Natural killer cell (primary cell): ENCODE results near the gene RASA2. TPM values are rescaled to one million over a fixed set of nuclear protein-coding genes. Genes with fewer than 3 reads are reported as not detected.

Experiments
- ATAC-seq, 3 donors: fragments of 150-1000 bp in 2 of 3; fragments of 200-7000 bp in 1 of 3; cut with Tn5 transposase; 1 replicate in 1 of 3; 2 replicates in 2 of 3; pipeline ENCODE4 v1.10.0; 2021; ENCODE audit warnings: mild to moderate bottlenecking in 2 of 3, moderate library complexity in 2 of 3
- DNase-seq, 2 donors: peaks; one replicate each; pipeline versions ENCODE4 v3.0.0 to v3.0.0-alpha.2; 2013 to 2021; ENCODE audit warnings: mixed read lengths in 1 of 2
- H3K27ac ChIP-seq: one replicate; pipeline ENCODE4 v1.5.1; 2013; ENCODE audit warnings: mild to moderate bottlenecking, low read length
- H3K27me3 ChIP-seq: one replicate; pipeline ENCODE4 v1.6.1; 2013; ENCODE audit warnings: low read length; ENCODE audit not compliant: control insufficient read depth, insufficient read depth
- H3K36me3 ChIP-seq: one replicate; pipeline ENCODE4 v1.6.1; 2013; ENCODE audit warnings: low read length; ENCODE audit not compliant: control insufficient read depth, insufficient read depth
- H3K4me1 ChIP-seq: one replicate; pipeline ENCODE4 v1.6.1; 2013; ENCODE audit warnings: low read length; ENCODE audit not compliant: control insufficient read depth, insufficient read depth
- H3K4me3 ChIP-seq: one replicate; pipeline ENCODE4 v1.5.1; 2013; ENCODE audit warnings: low read length
- H3K9me3 ChIP-seq: one replicate; pipeline ENCODE4 v1.6.1; 2013; ENCODE audit warnings: low read length; ENCODE audit not compliant: control insufficient read depth, insufficient read depth
- H3K27ac Mint-ChIP-seq, 2 donors: one replicate each; pipeline ENCODE4 v1.8.0; 2022; ENCODE audit warnings: mild to moderate bottlenecking in 2 of 2, mixed read lengths in 2 of 2, moderate library complexity in 1 of 2
- H3K27me3 Mint-ChIP-seq, 2 donors: one replicate each; pipeline ENCODE4 v1.8.0; 2022; ENCODE audit warnings: low read depth in 2 of 2, mixed read lengths in 2 of 2
- H3K36me3 Mint-ChIP-seq: one replicate; pipeline ENCODE4 v1.8.0; 2022; ENCODE audit warnings: mixed read lengths
- H3K4me1 Mint-ChIP-seq, 2 donors: one replicate each; pipeline ENCODE4 v1.8.0; 2022; ENCODE audit warnings: mixed read lengths in 2 of 2
- H3K4me3 Mint-ChIP-seq: one replicate; pipeline ENCODE4 v1.8.0; 2022; ENCODE audit warnings: mild to moderate bottlenecking, moderate library complexity, mixed read lengths
- H3K9me3 Mint-ChIP-seq, 2 donors: one replicate each; pipeline ENCODE4 v1.8.0; 2022; ENCODE audit warnings: mixed read lengths in 2 of 2
- WGBS: methylation state at CpG from one replicate; pipeline ENCODE4 v1.1.7; 2013; ENCODE audit warnings: missing lambda C conversion rate; ENCODE audit not compliant: insufficient coverage; 5-methylcytosine and 5-hydroxymethylcytosine counted together
- intact Hi-C: fragments of 100-400 bp; cut with micrococcal nuclease; formaldehyde crosslinking; loops from one replicate; pipeline ENCODE4 v1.14.2; 2022
- total RNA-seq, 4 donors: library from RNA; stranded (reverse); fragments of 120-200 nt in 1 of 4; gene quantifications; one replicate each; pipeline versions ENCODE4 v1.2.3 to v1.2.4, GENCODE V29; 2013 to 2022
- TF ChIP-seq, protein P1 (sequence below): fragments of 200-600 bp; IDR thresholded peaks from one replicate; pipeline ENCODE4 v1.8.0; 2022; ENCODE audit warnings: antibody characterized with exemption

The RASA2 gene
- total RNA-seq, 3 donors from 2014 or later (not counting 1 experiment from before 2014, with no cell fraction given): 93.9 to 99.4 (median 97.0) TPM

DNA sequence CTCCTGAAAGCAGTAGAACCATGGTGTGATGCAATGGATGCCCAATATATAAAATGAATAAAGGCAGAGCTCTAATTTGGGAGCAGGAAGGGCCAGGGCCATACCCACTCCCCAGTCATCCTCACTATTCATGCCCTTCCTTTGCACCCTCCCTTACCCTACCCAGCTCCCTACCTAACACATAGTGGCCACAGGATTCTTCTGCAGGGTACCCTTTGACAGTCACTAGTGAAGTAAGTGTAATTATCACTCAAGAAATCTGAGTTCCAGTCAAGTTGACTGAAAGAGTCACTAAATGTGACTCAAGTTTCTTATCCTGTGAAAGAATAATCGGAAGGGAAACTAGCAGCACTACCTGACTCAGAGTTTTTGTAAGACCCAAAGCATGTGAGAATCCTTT lies 69.2 kb downstream of the RASA2 start:
- intact Hi-C loops: no loop called here
- ATAC-seq: no peak
- H3K4me1 Mint-ChIP-seq: peaks cover 21 to 25% of the 10 kb centered on the region in 2 donors

DNA sequence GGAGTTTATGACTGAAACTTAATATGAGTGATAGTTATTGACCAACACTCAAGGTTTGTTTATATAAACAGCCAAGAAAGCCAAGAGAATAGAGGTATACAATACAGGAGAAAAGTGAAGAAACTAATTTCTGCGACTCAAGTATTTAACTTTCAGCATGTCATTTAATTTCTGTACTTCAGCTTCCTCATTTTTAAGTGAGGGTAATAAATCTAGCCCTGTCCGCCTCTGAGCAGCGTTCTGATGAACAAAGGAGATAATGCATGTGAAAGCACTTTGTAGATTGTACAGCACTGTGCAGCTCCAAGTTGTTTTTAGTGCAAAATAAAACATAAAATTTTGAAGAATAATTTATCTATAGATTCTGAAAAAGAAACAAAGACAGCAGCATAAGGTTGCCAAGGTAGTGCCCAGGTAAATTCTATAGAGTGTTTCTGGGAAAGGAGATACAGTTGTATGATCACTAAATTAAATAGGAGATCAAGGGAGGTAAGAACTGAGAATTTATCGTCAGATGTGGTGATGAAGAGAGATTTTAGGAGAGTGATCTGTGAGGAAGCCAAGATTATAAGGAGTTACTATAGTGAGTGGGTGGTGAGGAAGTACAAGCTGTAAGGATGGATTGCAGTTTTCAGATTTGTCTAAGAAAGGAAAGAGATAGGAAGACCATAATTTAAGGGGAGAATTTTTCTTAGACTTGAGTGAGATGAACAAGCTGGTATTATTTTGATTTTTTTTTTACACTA lies 71.3 kb downstream of the RASA2 start:
- H3K4me1 Mint-ChIP-seq: peaks cover 4 to 6% of the 10 kb centered on the region in 2 donors
- no peaks in the 10 kb centered on the region for H3K27me3 ChIP-seq
- ATAC-seq (no peak), DNase-seq (peak in 1 of 2 donors; percentile 26)
- H3K4me3 Mint-ChIP-seq: no peak overlapping the region
- TF ChIP-seq, protein P1, sequence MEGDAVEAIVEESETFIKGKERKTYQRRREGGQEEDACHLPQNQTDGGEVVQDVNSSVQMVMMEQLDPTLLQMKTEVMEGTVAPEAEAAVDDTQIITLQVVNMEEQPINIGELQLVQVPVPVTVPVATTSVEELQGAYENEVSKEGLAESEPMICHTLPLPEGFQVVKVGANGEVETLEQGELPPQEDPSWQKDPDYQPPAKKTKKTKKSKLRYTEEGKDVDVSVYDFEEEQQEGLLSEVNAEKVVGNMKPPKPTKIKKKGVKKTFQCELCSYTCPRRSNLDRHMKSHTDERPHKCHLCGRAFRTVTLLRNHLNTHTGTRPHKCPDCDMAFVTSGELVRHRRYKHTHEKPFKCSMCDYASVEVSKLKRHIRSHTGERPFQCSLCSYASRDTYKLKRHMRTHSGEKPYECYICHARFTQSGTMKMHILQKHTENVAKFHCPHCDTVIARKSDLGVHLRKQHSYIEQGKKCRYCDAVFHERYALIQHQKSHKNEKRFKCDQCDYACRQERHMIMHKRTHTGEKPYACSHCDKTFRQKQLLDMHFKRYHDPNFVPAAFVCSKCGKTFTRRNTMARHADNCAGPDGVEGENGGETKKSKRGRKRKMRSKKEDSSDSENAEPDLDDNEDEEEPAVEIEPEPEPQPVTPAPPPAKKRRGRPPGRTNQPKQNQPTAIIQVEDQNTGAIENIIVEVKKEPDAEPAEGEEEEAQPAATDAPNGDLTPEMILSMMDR: no peak
- 34% methylated on average over 4 of the region's 4 CpGs for WGBS
- no peaks in the 10 kb centered on the region for H3K9me3 Mint-ChIP-seq
- H3K36me3 ChIP-seq: peaks cover 57% of the 10 kb centered on the region
- no peaks in the 10 kb centered on the region for H3K36me3 Mint-ChIP-seq
- no peak overlapping the region for H3K27ac ChIP-seq
- H3K9me3 ChIP-seq: no peaks in the 10 kb centered on the region
- peaks cover 3% of the 10 kb centered on the region for H3K4me1 ChIP-seq
- H3K27me3 Mint-ChIP-seq: no peaks in the 10 kb centered on the region
- H3K27ac Mint-ChIP-seq: no peak overlapping the region
- H3K4me3 ChIP-seq: no peak overlapping the region
- intact Hi-C loops: no loop called here

More for the DNA sequence above, 69.2 kb downstream of the RASA2 start:
- no peaks in the 10 kb centered on the region for H3K27me3 Mint-ChIP-seq
- WGBS: 87% methylated on average over 1 of the region's 1 CpG
- H3K36me3 ChIP-seq: peaks cover 54% of the 10 kb centered on the region
- TF ChIP-seq, protein P1: no peak
- peaks cover 6% of the 10 kb centered on the region for H3K4me1 ChIP-seq
- peaks cover 2% of the 10 kb centered on the region for H3K36me3 Mint-ChIP-seq
- H3K27ac Mint-ChIP-seq: no peak overlapping the region
- no peak for DNase-seq
- no peak overlapping the region for H3K27ac ChIP-seq
- H3K9me3 ChIP-seq: no peaks in the 10 kb centered on the region
- no peaks in the 10 kb centered on the region for H3K27me3 ChIP-seq
- H3K4me3 ChIP-seq: no peak overlapping the region
- no peaks in the 10 kb centered on the region for H3K9me3 Mint-ChIP-seq
- H3K4me3 Mint-ChIP-seq: no peak overlapping the region

DNA sequence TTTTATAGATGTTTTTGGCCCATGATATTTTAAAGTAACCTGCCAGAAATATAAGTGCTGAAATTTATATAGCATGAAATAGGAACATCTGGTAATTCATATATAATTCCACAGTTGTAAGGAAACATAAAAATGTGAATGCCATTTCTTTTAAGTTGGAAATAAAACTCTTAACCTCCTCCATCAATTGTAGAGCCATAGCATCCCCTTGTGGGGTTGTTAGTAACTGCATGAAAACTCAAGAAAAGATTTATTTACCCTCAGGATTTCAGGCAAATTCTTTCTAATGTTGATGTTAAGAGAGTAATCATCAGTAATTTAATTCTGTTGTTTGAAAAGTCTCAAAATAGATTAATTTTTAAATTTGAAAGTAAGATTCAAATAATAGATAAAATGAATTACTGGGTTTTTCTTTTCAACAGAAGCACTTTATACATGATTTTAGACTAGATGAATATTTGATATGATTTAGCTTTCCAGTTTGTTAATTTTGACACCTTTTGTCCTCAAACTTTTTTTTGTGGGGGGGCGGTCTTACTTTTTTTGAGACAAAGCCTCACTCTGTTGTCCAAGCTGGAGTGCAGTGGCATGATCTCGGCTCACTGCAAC lies 74.7 kb downstream of the RASA2 start:
- no peaks in the 10 kb centered on the region for H3K27me3 ChIP-seq
- peak; percentile 73 to 85 (median 77) for ATAC-seq
- 91% methylated on average over 2 of the region's 2 CpGs for WGBS
- TF ChIP-seq, protein P1: peak; percentile 100
- intact Hi-C loops: loop anchor here (1.0 to 5.0 kb wide), 4 partner anchors 87 to 251 kb away; no protein-coding TSS in a partner anchor
- no peaks in the 10 kb centered on the region for H3K4me1 ChIP-seq
- H3K4me3 ChIP-seq: no peak overlapping the region
- peak overlapping the region; percentile 39 to 79 for H3K27ac Mint-ChIP-seq
- no peaks in the 10 kb centered on the region for H3K9me3 Mint-ChIP-seq
- no peak overlapping the region for H3K4me3 Mint-ChIP-seq
- no peaks in the 10 kb centered on the region for H3K27me3 Mint-ChIP-seq
- peaks cover 60% of the 10 kb centered on the region for H3K36me3 ChIP-seq
- DNase-seq: peak in 1 of 2 donors; percentile 87
- H3K36me3 Mint-ChIP-seq: peaks cover 8% of the 10 kb centered on the region
- H3K9me3 ChIP-seq: no peaks in the 10 kb centered on the region
- peaks cover 19% of the 10 kb centered on the region in 2 donors for H3K4me1 Mint-ChIP-seq
- H3K27ac ChIP-seq: no peak overlapping the region
